Vagina (tissue), 2 donors: ENCODE data around the gene MEIS1.

ENCODE experiments used
- POLR2A ChIP-seq, 2 donors: fragments of 450-650 bp; IDR thresholded peaks; one replicate each; pipeline ENCODE4 v1.6.1; 2017; ENCODE audit warnings: antibody characterized with exemption in 2 of 2, mild to moderate bottlenecking in 2 of 2, moderate library complexity in 2 of 2
- TF ChIP-seq, protein P1 (sequence below), 3 experiments: fragments of 450-650 bp in 2 of 3; fragments of 200-600 bp in 1 of 3; sonication (generic) in 1 of 3; IDR thresholded peaks; one replicate each; pipeline ENCODE4 v1.5.1; 2017 to 2019; ENCODE audit warnings: antibody characterized with exemption in 3 of 3, mild to moderate bottlenecking in 2 of 3, moderate library complexity in 2 of 3

DNA sequence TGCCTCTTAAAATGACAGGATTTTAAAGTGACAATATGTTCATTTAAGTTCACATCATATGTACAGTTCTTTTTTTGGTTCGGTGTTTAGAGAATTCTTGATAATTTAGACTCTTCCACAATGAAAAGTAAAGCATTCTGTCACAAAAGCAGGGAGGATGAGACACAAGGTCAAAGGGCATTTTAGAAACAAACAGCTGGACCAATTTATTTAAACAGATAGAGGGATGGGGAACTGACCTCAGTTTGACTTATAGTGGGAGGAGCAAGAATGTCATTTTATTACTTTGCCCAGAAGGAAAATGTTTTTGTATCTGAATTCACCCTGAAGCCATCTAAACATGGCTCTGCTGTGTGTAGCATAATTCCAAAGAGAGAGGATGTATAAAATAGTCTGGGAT lies 128.5 kb downstream of the MEIS1 start:
- TF ChIP-seq, protein P1, sequence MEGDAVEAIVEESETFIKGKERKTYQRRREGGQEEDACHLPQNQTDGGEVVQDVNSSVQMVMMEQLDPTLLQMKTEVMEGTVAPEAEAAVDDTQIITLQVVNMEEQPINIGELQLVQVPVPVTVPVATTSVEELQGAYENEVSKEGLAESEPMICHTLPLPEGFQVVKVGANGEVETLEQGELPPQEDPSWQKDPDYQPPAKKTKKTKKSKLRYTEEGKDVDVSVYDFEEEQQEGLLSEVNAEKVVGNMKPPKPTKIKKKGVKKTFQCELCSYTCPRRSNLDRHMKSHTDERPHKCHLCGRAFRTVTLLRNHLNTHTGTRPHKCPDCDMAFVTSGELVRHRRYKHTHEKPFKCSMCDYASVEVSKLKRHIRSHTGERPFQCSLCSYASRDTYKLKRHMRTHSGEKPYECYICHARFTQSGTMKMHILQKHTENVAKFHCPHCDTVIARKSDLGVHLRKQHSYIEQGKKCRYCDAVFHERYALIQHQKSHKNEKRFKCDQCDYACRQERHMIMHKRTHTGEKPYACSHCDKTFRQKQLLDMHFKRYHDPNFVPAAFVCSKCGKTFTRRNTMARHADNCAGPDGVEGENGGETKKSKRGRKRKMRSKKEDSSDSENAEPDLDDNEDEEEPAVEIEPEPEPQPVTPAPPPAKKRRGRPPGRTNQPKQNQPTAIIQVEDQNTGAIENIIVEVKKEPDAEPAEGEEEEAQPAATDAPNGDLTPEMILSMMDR (IDR thresholded peaks at IDR 0.05) = no peak
- TF ChIP-seq POLR2A (IDR thresholded peaks at IDR 0.05) = no peak
